Stimulated activated CD4-positive, alpha-beta T cell treated with anti-CD3 and anti-CD28 coated beads, Interleukin-4, amount 100 ng/mL, for 48 hours (primary cell): ENCODE measurements around the gene PCNX4.

Source experiments
- DNase-seq, 2 donors: peaks; one replicate each; pipeline ENCODE4 v3.0.0-alpha.2; 2020; ENCODE audit warnings: low read depth in 2 of 2

PCNX4 gene

DNA sequence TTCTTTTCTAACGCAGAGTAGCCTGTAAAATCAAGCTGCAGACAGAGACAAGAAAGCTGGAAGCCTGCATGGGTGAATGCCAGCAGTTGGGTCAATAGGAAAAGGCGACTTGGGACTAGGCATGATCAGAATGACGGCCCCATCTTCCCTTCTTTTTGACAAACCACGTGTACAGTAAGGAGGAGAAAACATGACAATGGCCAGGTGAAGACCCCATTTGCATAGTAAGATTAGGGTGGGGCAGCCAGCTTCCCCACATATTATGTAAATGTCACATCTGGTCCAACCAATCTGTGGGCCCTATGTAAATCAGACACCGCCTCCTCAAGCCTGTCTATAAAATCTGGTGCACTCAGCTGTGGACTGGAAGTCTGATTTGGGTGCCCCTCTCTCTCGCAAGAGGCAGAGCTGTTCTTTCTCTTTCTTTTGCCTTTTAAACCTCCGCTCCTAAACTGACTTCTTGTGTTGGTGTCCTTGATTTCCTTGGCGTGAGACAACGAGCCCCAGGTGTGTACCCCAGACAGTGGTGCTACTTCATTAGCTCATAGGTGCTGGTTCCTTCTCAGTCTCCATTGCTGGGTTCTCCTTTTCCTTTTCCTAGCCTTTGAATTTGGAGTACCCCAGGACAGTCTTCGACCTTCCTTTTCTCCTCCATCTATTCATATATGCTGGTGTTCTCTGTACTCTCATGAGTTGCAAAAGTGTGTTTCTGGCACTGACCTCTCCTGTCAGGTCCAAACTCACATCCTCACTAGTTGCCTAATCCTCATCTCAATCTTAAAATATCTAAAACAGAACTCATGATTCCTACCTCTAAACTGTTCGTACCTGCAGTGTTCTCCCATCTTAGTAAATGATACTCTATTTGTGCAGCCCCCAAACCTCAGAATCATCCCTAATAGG, 82.9 kb downstream of the PCNX4 start:
- DNase-seq = no peak

DNA sequence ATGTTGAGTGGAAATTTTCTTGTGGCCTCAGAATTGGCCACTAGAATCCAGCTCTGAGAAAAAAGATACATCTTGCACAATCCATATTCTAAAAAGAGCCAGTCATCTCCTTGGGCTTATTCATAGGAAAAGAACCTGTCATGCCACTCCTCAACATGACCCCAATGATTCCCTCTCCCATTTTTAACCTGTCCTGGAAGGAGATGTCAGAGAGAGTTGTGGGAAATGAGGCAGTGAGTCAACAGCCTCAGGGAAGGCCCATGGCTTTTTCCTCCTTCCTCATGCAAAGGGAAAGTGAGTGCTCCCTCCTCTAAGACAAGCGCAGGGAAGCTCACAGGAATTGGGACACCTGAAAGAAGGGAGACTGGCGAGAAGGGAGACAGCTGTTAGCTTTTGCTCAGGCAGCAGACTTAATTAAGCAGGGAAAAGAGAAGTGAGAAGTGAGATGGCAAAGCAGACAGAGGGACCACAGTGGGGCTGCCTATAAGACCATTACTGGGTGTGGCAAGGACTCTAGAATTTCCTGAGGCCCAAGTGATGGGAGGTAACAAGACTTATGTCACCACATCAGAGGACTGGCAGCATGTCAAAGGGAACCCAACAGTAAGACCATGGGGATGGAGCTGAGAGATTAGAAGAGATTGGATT, 83.7 kb downstream of the PCNX4 start:
- no peak for DNase-seq

DNA sequence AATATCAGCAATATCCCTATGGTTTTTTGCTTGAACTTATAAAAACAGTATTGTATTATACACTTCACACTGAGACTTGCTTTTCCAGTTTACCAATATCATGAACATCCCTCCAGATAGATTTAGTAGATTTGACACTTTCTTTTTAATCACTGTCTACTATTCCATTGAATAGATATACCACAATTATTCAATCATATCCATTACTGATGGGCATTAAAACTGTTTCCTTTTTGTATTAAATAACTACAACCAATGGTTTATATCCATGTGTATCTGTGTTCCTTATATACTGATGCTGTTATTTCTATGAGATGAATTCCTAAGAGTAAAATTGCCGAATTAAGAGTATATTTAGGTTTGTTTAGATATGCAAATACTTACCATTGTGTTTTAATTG, 86.4 kb downstream of the PCNX4 start:
- DNase-seq = no peak

DNA sequence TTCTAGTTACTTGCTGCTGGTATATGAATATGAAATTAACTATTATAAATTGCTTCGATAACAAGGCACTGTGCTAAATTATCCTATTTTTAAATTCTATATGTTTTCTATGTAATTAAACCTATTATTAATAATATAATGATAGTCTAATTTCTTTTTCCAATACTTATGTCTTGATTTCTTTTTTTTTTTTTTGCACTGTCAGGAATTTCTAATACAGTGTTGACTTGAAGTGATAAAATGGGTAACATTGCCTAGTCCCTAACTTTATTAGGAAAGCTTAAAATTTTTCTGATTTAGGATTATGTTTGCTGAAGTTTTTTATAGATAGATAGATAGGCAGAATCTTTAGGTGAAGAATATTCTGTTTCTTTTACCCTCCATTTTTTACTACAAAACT, 87.1 kb downstream of the PCNX4 start:
- DNase-seq = no peak

DNA sequence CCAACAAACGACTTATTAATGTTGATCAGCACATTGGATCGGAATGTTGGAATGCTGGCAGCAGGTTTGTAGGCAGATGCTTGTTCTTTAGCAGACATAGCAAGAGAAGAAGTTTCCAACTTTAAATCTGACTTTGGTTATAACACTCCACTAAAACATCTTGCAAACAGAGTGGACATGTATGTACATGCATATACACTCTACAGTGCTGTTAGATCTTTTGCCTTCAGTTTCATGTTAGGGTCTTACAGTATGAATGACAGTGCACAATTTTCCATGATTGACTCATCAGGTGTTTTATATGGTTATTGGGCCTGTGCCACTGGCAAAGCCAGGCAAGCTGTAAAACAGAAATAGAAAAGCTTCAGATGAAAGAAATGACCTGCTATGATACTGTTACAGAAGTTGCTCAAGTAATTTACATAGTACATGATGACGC, 87.7 kb downstream of the PCNX4 start:
- no peak for DNase-seq

DNA sequence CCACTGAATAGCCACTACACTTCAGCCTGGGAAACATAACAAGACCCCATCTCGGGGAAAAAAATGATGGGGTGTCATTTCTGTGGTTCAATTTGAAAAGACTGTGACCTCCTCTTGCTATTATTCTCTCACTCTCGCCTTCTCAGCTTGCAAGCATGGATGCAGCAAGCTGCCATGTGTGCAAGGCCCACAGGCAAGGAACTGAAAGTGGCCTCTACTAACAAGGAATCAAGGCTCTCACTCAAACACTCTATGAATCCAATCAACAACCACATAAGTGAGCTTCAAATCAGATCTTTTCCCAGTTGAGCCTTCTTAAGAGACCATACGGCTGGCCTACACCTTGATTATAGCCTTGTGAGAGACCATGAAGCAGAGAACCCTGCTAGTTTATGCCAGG, 91.4 kb downstream of the PCNX4 start:
- DNase-seq = no peak

DNA sequence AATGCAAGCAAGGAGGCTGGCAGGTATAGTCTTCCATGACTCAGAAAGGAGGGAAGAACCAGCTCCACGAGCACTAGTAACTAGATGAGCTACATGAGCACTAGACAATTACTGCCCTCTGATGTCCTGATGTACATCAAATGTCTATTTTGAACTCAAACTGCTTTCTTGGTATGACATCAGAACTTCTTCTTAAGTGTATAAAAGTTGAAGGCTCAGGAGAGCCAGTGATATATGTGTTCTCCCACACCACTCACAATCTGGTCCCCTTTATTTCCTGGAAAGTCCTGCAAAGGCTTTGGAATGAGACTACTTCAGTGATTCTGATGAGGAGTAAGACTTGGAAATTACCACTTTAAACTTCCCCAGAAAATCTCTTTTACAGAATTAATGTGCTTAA, 92.0 kb downstream of the PCNX4 start:
- no peak for DNase-seq

DNA sequence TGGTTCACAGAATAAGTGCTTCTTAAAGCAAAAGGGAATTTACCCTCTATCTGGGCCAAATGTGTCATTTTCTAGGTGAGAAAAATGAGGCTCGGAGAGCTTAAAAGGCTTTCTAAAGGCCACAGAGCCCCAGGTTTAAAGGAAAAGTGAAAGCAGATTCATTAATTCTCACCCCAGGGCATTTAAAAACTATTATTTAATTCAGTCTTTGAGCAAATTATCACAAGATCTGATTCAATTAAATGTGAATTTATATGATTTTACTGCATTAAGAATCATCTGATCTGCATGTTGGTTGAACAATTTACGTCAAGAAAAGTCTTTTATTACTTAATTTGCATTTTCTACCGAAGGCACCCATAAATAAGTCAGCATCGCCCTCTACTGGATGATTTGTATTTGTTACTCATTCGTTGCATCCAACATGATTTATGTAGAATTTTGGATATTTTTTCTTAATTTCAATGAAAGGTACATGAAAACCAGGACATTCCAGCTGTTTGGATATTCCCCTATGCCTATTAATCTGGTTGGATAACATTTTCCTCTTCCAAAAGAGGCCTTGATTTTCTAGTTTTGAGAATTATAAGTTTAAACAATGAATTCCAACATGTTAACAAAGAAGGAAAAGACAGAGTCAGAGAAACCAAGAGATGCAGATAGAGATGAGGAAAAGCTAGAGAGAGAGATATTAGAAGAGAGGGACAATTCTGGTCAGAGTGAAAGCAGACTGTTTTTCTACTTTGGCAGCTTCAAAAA, 92.6 kb downstream of the PCNX4 start:
- no peak for DNase-seq

DNA sequence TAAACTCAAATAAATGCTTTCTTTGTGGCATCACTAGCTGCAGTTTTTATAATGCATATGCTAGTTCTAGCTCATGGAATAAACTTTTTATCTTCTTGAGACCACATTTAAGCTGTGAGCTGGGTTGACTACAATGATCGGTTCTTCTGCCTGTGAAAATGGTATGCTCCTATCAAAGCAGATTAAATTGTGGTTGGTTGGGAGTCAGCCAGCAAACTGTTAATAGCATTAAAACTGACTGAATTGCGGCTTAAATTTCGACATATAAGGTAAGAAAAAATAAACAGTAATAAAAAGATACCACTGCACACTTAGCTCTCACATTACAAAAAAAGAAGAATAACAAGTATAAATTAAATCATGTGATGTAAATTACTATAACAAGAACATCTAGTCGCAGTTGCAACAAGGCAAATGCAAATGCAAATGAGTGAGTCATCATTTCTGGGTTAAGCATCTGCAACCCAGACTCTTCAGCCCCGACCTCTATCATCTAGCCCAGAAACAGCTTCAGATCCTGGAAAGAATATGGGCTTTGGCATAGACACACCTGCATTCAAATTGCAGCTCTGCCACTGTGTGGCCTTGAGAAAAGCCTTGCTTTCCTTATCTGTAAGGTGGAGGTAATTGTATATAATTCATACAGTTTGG, 93.3 kb downstream of the PCNX4 start:
- no peak for DNase-seq

DNA sequence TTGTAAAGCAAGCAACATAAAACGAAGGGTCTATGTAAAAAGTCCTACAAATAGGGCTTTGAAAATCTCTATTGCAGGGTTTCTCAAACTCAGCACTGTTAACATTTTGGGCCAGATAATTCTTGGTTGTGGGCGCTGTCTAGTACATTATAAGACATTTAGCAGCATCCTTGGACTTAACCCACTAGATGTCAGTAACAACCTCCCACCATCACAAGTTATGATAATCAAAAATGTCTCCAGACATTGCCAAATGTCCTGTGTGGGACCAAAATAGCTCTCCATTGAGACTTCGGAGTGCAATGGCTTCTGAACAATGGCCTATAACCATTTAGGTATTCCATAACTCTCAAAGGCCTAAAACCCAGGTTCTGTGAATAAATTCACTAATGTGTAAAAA, 96.4 kb downstream of the PCNX4 start:
- DNase-seq = no peak

DNA sequence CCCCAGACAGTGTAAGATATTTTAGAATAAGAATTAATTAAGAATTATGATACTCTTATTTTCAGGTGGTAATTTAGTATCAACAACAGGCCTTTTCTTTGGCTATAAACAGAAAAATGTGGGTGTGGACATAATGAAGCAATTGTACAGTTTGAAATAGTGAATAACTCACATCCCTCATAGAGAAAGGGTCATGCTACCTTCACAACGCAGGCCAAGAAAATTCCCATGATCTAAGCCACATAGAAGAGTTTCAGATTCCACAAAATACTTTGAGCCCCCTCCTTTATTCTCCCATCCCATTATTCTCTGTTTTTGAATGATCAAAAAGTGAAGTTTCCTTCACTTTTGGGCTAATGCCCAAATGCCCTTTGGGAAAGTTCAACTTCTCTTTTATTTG, 97.0 kb downstream of the PCNX4 start:
- DNase-seq = no peak

DNA sequence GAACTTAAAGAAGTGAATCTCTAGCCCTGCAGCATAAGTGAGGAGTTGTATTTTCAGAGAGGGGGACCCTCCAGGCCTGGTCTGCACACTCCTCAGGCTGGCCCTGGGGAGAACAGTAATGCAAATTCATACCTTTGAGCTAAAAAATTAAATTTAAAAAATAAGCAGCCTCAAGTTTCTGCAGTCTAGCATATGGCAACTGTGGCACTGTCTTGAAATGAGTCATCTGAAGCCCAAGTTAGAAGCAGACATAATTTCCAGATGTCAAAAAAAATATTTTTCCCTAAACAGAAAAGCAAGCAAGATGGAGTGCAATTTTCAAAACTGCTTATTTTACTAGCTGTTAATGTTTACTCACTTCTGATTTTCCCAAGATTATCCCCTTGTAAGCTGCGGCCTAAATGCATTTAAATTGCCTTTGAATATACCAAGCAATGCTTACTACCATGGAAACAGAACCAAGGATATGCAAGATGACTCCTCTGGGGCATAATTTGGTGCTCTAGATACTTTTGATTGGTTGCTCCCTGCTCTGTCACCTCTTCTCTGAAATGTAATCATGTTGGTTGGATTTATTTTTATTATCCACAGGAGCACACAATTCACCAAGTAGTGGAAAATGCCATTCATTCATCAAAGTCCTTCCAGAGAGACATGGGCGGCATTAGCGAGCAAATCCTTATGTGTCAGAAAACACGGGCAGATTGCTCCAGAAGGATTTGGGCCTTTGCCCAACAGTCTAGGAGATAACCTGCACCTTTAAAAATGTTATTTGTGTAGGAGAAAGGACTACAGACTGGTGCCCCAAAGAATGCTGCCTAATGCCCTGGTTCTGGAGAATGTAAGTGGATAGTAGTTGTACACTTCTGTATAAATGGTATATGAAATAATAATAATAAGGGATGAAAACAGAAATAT, 98.5 kb downstream of the PCNX4 start:
- DNase-seq = no peak

DNA sequence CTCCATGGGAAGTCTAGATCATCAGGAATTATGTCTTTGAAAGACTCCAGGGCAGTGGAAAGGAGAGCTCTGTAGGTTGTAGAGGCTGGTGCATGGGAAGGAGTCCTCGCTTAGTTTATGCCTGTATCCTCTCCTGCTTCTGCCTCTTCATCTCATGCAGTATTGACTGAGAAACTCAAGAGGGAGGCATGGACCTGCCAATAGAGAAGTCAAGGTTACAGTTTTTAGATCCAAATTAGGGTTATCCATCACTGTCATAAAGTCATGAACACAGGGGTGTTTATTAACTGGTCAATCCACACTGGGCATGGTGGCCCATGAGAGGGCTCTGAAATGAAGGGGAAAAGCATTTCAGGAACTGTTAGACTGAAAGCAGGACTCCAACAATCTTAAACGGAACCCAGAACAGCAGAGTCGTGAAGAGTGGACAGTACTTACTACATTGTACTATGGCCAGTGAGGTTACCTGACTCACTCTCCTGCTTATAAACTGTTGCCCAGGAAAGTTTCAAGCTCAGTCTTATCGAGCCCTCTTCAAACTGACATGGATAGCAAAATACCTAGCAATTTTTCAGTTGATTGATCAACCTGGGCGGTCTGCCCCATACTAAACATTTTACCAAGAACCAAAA, 103.6 kb downstream of the PCNX4 start:
- DNase-seq = no peak

DNA sequence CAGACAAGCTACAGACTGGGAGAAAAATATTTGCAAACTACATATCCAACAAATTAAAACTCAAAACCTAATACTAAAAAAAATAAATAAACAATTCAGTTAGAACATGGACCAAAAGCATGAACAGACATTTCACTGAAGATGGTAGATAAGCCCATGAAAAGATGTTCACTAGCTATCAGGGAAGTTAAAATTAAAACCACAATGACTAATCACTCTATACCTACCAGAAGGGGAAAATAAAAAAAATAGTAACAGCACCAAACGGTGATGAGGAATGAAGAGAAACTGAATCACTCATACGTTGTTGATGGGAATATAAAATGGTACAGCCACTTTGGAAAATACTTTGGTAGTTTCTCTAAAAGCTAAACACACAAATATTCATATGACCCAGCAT, 104.6 kb downstream of the PCNX4 start:
- DNase-seq = no peak

DNA sequence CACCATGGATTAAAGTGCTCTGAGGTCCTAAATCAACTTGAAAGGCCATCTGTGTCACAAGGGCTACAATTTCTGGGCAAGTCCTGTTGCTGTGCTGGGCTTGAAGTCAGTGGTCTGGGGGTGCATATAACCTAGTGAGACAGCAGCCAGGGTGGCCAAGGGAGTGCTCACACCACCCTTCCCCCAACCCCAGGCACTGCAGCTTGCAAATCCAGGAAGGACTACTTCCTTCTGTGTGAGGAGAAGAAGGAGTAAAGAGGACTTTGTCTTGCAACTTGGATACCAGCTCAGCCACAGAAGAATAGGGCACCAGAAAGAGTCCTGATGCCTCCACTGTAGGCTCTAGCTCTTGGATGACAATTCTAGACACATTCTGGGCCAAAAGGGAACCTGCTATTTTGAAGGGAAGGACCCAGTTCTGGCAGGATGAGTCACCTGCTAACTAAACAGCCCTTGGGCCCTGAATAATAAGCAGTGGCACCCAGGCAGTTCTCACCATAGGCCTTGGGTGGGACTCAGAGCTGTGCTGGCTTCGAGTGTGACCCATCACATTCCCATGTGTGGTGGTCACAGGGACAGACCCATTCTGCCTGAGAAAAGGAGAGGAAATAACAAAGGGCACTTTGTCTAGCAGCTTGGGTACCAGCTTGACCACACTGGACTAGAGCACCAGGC, 106.0 kb downstream of the PCNX4 start:
- no peak for DNase-seq

DNA sequence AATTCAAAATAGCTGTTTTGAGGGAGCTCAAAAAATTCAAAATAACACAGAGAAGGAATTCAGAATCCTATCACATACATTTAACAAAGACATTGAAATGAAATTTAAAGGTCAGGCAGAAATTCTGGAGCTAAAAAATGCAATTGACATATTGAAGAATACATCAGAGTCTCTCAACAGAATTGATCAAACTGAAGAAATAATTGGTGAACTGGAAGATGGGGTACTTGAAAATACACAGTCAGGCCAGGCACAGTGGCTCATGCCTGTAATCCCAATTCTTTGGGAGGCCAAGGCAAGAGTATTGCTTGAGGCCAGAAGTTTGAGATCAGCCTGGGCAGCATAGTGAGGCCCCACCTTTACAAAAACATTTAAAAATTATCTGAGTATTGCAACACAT, 107.6 kb downstream of the PCNX4 start:
- DNase-seq = no peak

DNA sequence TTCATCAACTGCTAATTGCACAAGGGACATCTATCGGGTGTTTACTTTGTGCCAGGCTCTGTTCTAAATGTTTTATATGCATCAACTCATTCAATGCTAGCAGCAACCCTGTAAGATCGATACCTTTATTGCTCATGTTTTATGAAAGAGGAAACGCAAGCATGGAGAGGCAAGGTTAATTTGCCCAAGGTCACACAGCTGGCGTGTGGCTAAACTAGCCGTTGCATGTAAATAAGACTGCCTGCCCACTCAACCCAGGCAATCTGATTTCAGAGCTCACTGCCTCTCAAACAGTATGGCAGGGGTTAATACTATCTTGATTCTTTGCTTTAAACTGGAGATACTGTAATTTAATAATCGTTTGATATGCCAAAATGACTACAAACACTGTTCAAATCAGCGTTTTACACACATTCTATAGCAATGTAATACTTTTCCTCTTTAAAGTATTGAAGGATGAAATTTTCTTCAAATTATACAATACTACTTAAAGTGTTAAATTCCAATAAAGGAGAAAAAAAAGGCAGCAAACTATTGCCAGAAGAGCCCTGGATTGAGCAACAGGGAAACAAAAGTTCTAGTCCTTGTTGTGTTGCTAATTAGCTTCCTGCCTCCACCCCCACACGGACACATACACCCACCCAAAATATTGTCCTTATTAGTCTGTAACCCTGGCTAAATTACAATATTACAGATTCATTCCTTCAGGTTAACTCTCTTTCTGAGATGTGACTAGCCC, 112.5 kb downstream of the PCNX4 start:
- DNase-seq = no peak

DNA sequence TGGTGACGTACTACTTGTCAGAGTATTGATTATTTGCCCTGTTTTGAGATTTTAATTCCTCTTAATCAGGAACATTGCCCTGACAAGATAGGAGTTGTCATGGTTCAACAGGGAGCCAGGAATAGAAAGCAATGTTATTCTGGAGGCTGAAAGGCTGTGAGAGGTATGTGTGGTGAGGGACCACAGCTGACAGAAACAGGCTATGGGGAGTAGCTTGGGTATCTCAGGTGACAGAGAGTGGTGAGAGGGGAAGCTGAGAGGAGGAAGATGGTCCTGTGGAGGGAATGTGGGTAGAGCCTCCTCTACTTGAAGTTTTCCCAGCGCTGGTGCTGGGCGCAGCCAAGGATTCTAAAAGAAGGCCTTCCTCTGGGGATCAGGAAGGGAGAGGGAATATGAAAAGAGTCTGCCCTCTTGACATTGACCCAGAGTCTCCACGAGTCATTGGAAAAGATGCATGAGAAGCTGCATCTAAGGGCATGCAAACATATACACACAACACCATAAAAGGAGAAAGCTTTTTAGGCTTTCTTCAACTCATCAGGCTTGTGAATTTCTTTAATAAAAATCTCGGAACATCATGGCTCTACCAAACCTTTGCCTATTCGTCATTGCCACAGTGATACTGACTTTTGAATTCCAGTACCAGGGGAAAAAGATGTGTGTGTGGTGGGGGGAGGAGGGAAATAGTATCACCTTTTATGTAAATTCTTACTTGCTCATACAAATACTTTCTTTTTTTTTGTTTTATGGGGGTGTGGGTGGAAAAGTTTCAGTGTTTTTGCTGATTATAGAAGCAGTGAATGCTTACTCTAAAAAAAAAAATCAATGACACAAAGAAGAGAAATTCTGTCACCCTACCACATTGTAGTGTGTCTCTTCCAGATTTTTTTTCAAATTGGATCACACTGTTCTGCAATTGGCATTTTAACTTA, 113.4 kb downstream of the PCNX4 start:
- DNase-seq = no peak
